GM19239 (cell line): ENCODE data around the gene ALS2CL.

ENCODE experiments used
- DNase-seq: peaks from one replicate; pipeline ENCODE4 v3.0.0; 2011; ENCODE audit warnings: low spot score; ENCODE audit not compliant: insufficient read length
- FAIRE-seq: peaks from 2 replicates; lab custom pipeline; 2011; peaks lifted over from hg19 to GRCh38; lab: Jason Lieb, UNC

Gene ALS2CL

GRCh38 chr3:46651084-46651483 lies 42.4 kb downstream of the ALS2CL start:
- no peak for FAIRE-seq

GRCh38 chr3:46649436-46649835 lies 44.0 kb downstream of the ALS2CL start:
- DNase-seq, result no peak
- no peak for FAIRE-seq

More at GRCh38 chr3:46651084-46651483, 42.4 kb downstream of the ALS2CL start:
- DNase-seq, result no peak

GRCh38 chr3:46648096-46648495 lies 45.4 kb downstream of the ALS2CL start:
- no peak for FAIRE-seq
- DNase-seq, result no peak

- FAIRE-seq (no peak), DNase-seq (no peak)
Measured at GRCh38 chr3:46646700-46647099, 46.8 kb downstream of the ALS2CL start.

GRCh38 chr3:46643701-46644100 lies 49.8 kb downstream of the ALS2CL start:
- DNase-seq (no peak), FAIRE-seq (no peak)

GRCh38 chr3:46642971-46643370 lies 50.5 kb downstream of the ALS2CL start:
- DNase-seq (no peak), FAIRE-seq (no peak)

GRCh38 chr3:46640927-46641326 lies 52.6 kb downstream of the ALS2CL start:
- no peak for DNase-seq
- no peak for FAIRE-seq

GRCh38 chr3:46639221-46639620 lies 54.3 kb downstream of the ALS2CL start:
- FAIRE-seq, result no peak
- DNase-seq, result no peak

- FAIRE-seq (no peak), DNase-seq (no peak)
Measured at GRCh38 chr3:46634856-46635255, 58.6 kb downstream of the ALS2CL start.

- no peak for DNase-seq
- no peak for FAIRE-seq
Measured at GRCh38 chr3:46632792-46633191, 60.7 kb downstream of the ALS2CL start.

- FAIRE-seq, result peak; percentile 93
- DNase-seq, result peak; percentile 80
Measured at GRCh38 chr3:46629551-46630517, 63.6 kb downstream of the ALS2CL start.

GRCh38 chr3:46628901-46629369 lies 64.5 kb downstream of the ALS2CL start:
- FAIRE-seq, result no peak

GRCh38 chr3:46627078-46627477 lies 66.4 kb downstream of the ALS2CL start:
- DNase-seq, result no peak
- no peak for FAIRE-seq

More at GRCh38 chr3:46628901-46629369, 64.5 kb downstream of the ALS2CL start:
- DNase-seq, result no peak

- FAIRE-seq, result no peak
- DNase-seq, result no peak
Measured at GRCh38 chr3:46626039-46626438, 67.4 kb downstream of the ALS2CL start.

GRCh38 chr3:46624975-46625490 lies 68.4 kb downstream of the ALS2CL start:
- FAIRE-seq (no peak), DNase-seq (no peak)

GRCh38 chr3:46624533-46624932 lies 68.9 kb downstream of the ALS2CL start:
- FAIRE-seq, result no peak

GRCh38 chr3:46619845-46620778 lies 73.4 kb downstream of the ALS2CL start:
- no peak for FAIRE-seq
- no peak for DNase-seq

More at GRCh38 chr3:46624533-46624932, 68.9 kb downstream of the ALS2CL start:
- no peak for DNase-seq
